OCI-LY7 (cell line): ENCODE data around the gene PIPOX.

Experiments used
- CTCF ChIP-seq: fragments of 200-600 bp; sonication (generic); conservative IDR thresholded peaks from 2 replicates; pipeline ENCODE4 v1.5.1; 2014; ENCODE audit warnings: mild to moderate bottlenecking, antibody characterized with exemption, low read length, moderate library complexity, mixed read lengths
- EZH2phosphoT487 ChIP-seq: fragments of 200-600 bp; sonication (generic); IDR thresholded peaks from 2 replicates; pipeline ENCODE4 v1.6.1; 2018; ENCODE audit warnings: low read depth, borderline replicate concordance, mild to moderate bottlenecking, mixed run types, antibody characterized with exemption, low read length, moderate library complexity, mixed read lengths

- TF ChIP-seq CTCF (no peak), EZH2phosphoT487 (no peak)
Observed at GRCh38 chr17:29090108-29090507, 47.2 kb downstream of the PIPOX start.
